ENCODE results near the gene ZBTB33. TPM values are rescaled to one million over a fixed set of nuclear protein-coding genes. Genes with fewer than 3 reads are reported as not detected.

Gene ZBTB33
- total and polyA plus RNA-seq, 2 of the 13 experiments (the other 11 are each of a cell fraction or from before 2014, with no cell fraction given) = 6.5 to 20.2 TPM

GRCh38 chrX:120244735-120245498, 5.7 kb upstream of the ZBTB33 start (continued):
- TF ChIP-seq, protein P1, sequence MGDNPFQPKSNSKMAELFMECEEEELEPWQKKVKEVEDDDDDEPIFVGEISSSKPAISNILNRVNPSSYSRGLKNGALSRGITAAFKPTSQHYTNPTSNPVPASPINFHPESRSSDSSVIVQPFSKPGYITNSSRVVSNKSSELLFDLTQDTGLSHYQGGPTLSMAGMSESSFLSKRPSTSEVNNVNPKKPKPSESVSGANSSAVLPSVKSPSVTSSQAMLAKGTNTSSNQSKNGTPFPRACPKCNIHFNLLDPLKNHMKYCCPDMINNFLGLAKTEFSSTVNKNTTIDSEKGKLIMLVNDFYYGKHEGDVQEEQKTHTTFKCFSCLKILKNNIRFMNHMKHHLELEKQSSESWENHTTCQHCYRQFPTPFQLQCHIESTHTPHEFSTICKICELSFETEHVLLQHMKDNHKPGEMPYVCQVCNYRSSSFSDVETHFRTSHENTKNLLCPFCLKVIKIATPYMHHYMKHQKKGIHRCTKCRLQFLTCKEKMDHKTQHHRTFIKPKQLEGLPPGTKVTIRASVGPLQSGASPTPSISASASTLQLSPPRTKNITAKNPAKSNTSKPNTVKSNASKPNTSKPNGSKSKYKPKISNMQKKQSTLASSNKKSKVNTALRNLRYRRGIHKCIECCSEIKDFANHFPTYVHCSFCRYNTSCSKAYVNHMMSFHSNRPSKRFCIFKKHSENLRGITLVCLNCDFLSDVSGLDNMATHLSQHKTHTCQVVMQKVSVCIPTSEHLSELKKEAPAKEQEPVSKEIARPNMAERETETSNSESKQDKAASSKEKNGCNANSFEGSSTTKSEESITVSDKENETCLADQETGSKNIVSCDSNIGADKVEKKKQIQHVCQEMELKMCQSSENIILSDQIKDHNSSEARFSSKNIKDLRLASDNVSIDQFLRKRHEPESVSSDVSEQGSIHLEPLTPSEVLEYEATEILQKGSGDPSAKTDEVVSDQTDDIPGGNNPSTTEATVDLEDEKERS (CRISPR knock-in tag; IDR thresholded peaks at IDR 0.05) = no peak
- TF ChIP-seq ZNF232 (CRISPR knock-in tag; IDR thresholded peaks at IDR 0.05; ENCODE audit: borderline replicate concordance) = peak; percentile 70; the same call in 1 of the 2 replicates
- no peak for TF ChIP-seq ZBTB39 (CRISPR knock-in tag; IDR thresholded peaks at IDR 0.05)
- no peak for TF ChIP-seq CAMTA2 (CRISPR knock-in tag; IDR thresholded peaks at IDR 0.05; ENCODE audit: borderline replicate concordance)
- TF ChIP-seq, protein P2, sequence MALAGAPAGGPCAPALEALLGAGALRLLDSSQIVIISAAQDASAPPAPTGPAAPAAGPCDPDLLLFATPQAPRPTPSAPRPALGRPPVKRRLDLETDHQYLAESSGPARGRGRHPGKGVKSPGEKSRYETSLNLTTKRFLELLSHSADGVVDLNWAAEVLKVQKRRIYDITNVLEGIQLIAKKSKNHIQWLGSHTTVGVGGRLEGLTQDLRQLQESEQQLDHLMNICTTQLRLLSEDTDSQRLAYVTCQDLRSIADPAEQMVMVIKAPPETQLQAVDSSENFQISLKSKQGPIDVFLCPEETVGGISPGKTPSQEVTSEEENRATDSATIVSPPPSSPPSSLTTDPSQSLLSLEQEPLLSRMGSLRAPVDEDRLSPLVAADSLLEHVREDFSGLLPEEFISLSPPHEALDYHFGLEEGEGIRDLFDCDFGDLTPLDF (CRISPR knock-in tag; IDR thresholded peaks at IDR 0.05) = no peak
- no peak for TF ChIP-seq SUZ12 (IDR thresholded peaks at IDR 0.05; ENCODE audit: low read depth, low read length)
- TF ChIP-seq ZNF605 (CRISPR knock-in tag; IDR thresholded peaks at IDR 0.05) = no peak
- TF ChIP-seq ZNF512B (CRISPR knock-in tag; IDR thresholded peaks at IDR 0.05; ENCODE audit: borderline replicate concordance) = no peak
- TF ChIP-seq SOX13 (IDR thresholded peaks at IDR 0.05) = no peak
- TF ChIP-seq SOX13 (CRISPR knock-in tag; conservative IDR thresholded peaks at IDR 0.05 in 1 of 2, IDR thresholded peaks at IDR 0.05 in 1 of 2) = peak in 1 of 2 experiments; percentile 52; a peak in 2 of 4 replicates
- TF ChIP-seq NONO (IDR thresholded peaks at IDR 0.05) = no peak
- TF ChIP-seq NONO (CRISPR knock-in tag; conservative IDR thresholded peaks at IDR 0.05) = peak; percentile 72
- TF ChIP-seq, protein P3, sequence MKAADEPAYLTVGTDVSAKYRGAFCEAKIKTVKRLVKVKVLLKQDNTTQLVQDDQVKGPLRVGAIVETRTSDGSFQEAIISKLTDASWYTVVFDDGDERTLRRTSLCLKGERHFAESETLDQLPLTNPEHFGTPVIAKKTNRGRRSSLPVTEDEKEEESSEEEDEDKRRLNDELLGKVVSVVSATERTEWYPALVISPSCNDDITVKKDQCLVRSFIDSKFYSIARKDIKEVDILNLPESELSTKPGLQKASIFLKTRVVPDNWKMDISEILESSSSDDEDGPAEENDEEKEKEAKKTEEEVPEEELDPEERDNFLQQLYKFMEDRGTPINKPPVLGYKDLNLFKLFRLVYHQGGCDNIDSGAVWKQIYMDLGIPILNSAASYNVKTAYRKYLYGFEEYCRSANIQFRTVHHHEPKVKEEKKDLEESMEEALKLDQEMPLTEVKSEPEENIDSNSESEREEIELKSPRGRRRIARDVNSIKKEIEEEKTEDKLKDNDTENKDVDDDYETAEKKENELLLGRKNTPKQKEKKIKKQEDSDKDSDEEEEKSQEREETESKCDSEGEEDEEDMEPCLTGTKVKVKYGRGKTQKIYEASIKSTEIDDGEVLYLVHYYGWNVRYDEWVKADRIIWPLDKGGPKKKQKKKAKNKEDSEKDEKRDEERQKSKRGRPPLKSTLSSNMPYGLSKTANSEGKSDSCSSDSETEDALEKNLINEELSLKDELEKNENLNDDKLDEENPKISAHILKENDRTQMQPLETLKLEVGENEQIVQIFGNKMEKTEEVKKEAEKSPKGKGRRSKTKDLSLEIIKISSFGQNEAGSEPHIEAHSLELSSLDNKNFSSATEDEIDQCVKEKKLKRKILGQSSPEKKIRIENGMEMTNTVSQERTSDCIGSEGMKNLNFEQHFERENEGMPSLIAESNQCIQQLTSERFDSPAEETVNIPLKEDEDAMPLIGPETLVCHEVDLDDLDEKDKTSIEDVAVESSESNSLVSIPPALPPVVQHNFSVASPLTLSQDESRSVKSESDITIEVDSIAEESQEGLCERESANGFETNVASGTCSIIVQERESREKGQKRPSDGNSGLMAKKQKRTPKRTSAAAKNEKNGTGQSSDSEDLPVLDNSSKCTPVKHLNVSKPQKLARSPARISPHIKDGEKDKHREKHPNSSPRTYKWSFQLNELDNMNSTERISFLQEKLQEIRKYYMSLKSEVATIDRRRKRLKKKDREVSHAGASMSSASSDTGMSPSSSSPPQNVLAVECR (CRISPR knock-in tag; IDR thresholded peaks at IDR 0.05; ENCODE audit: borderline replicate concordance) = peak; percentile 57; the same call in 1 of the 2 replicates

All from HepG2 (cell line).